ENCODE results near the gene SS18L1. TPM values are rescaled to one million over a fixed set of nuclear protein-coding genes. Genes with fewer than 3 reads are reported as not detected.

Gene SS18L1
- total and polyA plus RNA-seq, 10 of the 15 experiments (the other 5 are each of a cell fraction or from before 2014, with no cell fraction given): 1.8 to 20.0 (median 6.6) TPM

- Histone ChIP-seq H3K27ac (ENCODE audit: control insufficient read depth, insufficient read depth) (no peak overlapping the region), H2AFZ (ENCODE audit: control insufficient read depth, low read depth, low read length) (no peak overlapping the region), H4K20me1 (ENCODE audit: control insufficient read depth, insufficient read depth) (peaks cover 13% of the 10 kb centered on the region), H3K9me3 (replicated peaks; ENCODE audit: control insufficient read depth, insufficient read depth, low read length) (no peaks in the 10 kb centered on the region), H3K36me3 (ENCODE audit: control insufficient read depth in 2 of 2, insufficient read depth in 2 of 2, low read length in 1 of 2) (peaks cover 52 to 57% of the 10 kb centered on the region in 2 experiments), H3K9ac (ENCODE audit: control insufficient read depth, insufficient read depth, low read length) (no peak overlapping the region), H3K27me3 (replicated peaks in 1 of 2; ENCODE audit: control insufficient read depth in 2 of 2, insufficient read depth in 2 of 2, low read length in 1 of 2) (no peaks in the 10 kb centered on the region), H3K4me2 (ENCODE audit: control insufficient read depth, insufficient read depth) (no peak overlapping the region), H3K4me1 (ENCODE audit: control insufficient read depth, insufficient read depth, low read length) (peaks cover 3% of the 10 kb centered on the region; the same call in 1 of the 2 replicates), H3K79me2 (ENCODE audit: control insufficient read depth, insufficient read depth, low read length) (peaks cover 18% of the 10 kb centered on the region), H3K4me3 (no peak overlapping the region)
- DNase-seq (ENCODE audit: low read depth, low spot score) (no peak), FAIRE-seq (no peak), ATAC-seq (no peak)
- BruUV-seq (replicated peaks): no TSS peak
- ChIA-PET RAD21 (ENCODE audit: unreplicated experiment) (interaction anchor here (1.1 to 3.3 kb wide), 2 partner anchors 45 to 125 kb away, joined by 3 to 18 read pairs; no protein-coding TSS in a partner anchor), SMC1A (ENCODE audit: uncharacterized antibody, unreplicated experiment) (interaction anchor here (1.0 to 1.9 kb wide), 6 partner anchors 8 to 127 kb away, joined by 3 to 9 read pairs (median 4); no protein-coding TSS in a partner anchor), CTCF (interaction anchor here (1.4 to 3.5 kb wide), 4 partner anchors 11 to 125 kb away, joined by 3 to 35 read pairs (median 14); partner anchors contain the start of gene LSM14B), POLR2A (no interaction called here)
- 99% methylated on average over 8 of the region's 8 CpGs for WGBS (ENCODE audit: insufficient coverage, insufficient replicate concordance, low lambda C conversion rate, missing lambda C conversion rate)
- TF ChIP-seq ZNF687 (IDR thresholded peaks at IDR 0.05) (no peak), HDAC2 (IDR thresholded peaks at IDR 0.05) (no peak), NR2C2 (IDR thresholded peaks at IDR 0.05; ENCODE audit: borderline replicate concordance, control insufficient read depth, insufficient read length, low read depth) (no peak), BCL11A (IDR thresholded peaks at IDR 0.05; ENCODE audit: low read depth, low read length) (no peak), DPF2 (IDR thresholded peaks at IDR 0.05) (no peak), SMAD5 (IDR thresholded peaks at IDR 0.05; ENCODE audit: low read depth) (no peak), POLR2AphosphoS2 (IDR thresholded peaks at IDR 0.05; ENCODE audit: low read depth, low read length) (0 out of 2 replicates have a peak, but pooled peaks have one; percentile 9), NBN (IDR thresholded peaks at IDR 0.05) (no peak), CHD2 (IDR thresholded peaks at IDR 0.05; ENCODE audit: borderline replicate concordance, low read depth, low read length) (no peak), USF1 (IDR thresholded peaks at IDR 0.05; ENCODE audit: borderline replicate concordance, extremely low read length, insufficient read depth, low read depth, low read length) (no peak), SMARCA5 (IDR thresholded peaks at IDR 0.05) (no peak), POLR2AphosphoS5 (IDR thresholded peaks at IDR 0.05; ENCODE audit: low read length) (peak; percentile 76), KLF5 (IDR thresholded peaks at IDR 0.05; ENCODE audit: partially characterized antibody) (no peak), POLR2A (IDR thresholded peaks at IDR 0.05; ENCODE audit: low read depth, low read length) (peak; percentile 51; the same call in 1 of the 2 replicates), MXI1 (IDR thresholded peaks at IDR 0.05; ENCODE audit: low read depth, low read length) (no peak), IKZF2 (IDR thresholded peaks at IDR 0.05) (no peak), SREBF1 (IDR thresholded peaks at IDR 0.05; ENCODE audit: low read length) (no peak), ZNF274 (IDR thresholded peaks at IDR 0.05; ENCODE audit: insufficient read depth, insufficient read length) (no peak), HDAC6 (IDR thresholded peaks at IDR 0.05; ENCODE audit: unreplicated experiment) (no peak), ZNF217 (IDR thresholded peaks at IDR 0.05) (no peak)
- in situ Hi-C loops (cut with MboI) (no loop called here), intact Hi-C loops (cut with micrococcal nuclease; ENCODE audit: unreplicated experiment) (loop anchor here (2.0 kb wide), 1 partner anchor 125 kb away; no protein-coding TSS in a partner anchor)
Observed at GRCh38 chr20:62135573-62136266, 7.8 kb upstream of the SS18L1 start.
